ENCODE measurements around the gene ACBD4. TPM values are rescaled to one million over a fixed set of nuclear protein-coding genes. Genes with fewer than 3 reads are reported as not detected.

Gene ACBD4
- total RNA-seq, 2 donors from 2014 or later, result 18.8 to 23.3 TPM

- no peaks in the 10 kb centered on the region for H3K36me3 ChIP-seq
- intact Hi-C loops (cut with DNase I), result no loop called here
- H3K4me3 ChIP-seq, result no peak overlapping the region
- DNase-seq (ENCODE audit: low spot score), result no peak
- H3K9me3 ChIP-seq, result no peaks in the 10 kb centered on the region
- no peak overlapping the region for H3K27ac ChIP-seq
- H3K4me1 ChIP-seq (replicated peaks), result no peaks in the 10 kb centered on the region
- H3K27me3 ChIP-seq (replicated peaks; ENCODE audit: insufficient read depth), result no peaks in the 10 kb centered on the region
- TF ChIP-seq POLR2AphosphoS5 (IDR thresholded peaks at IDR 0.05) (no peak), POLR2A (IDR thresholded peaks at IDR 0.05) (no peak)
- TF ChIP-seq, protein P1, sequence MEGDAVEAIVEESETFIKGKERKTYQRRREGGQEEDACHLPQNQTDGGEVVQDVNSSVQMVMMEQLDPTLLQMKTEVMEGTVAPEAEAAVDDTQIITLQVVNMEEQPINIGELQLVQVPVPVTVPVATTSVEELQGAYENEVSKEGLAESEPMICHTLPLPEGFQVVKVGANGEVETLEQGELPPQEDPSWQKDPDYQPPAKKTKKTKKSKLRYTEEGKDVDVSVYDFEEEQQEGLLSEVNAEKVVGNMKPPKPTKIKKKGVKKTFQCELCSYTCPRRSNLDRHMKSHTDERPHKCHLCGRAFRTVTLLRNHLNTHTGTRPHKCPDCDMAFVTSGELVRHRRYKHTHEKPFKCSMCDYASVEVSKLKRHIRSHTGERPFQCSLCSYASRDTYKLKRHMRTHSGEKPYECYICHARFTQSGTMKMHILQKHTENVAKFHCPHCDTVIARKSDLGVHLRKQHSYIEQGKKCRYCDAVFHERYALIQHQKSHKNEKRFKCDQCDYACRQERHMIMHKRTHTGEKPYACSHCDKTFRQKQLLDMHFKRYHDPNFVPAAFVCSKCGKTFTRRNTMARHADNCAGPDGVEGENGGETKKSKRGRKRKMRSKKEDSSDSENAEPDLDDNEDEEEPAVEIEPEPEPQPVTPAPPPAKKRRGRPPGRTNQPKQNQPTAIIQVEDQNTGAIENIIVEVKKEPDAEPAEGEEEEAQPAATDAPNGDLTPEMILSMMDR (IDR thresholded peaks at IDR 0.05), result no peak
- WGBS, result 80% methylated on average over 2 of the region's 2 CpGs
These were observed 53.5 kb downstream of the ACBD4 start for GRCh38 chr17:45189009-45189408.

GRCh38 chr17:45190503-45191255, 55.2 kb downstream of the ACBD4 start:
- WGBS, result 74% methylated on average over 11 of the region's 11 CpGs
- TF ChIP-seq POLR2AphosphoS5 (IDR thresholded peaks at IDR 0.05), result no peak

More at GRCh38 chr17:45190503-45191255, 55.2 kb downstream of the ACBD4 start:
- no peak overlapping the region for H3K4me3 ChIP-seq
- no peaks in the 10 kb centered on the region for H3K4me1 ChIP-seq (replicated peaks)
- intact Hi-C loops (cut with DNase I), result loop anchor here (10.0 kb wide), 1 partner anchor 286 kb away; a partner anchor contains a TSS
- no peaks in the 10 kb centered on the region for H3K9me3 ChIP-seq
- no peaks in the 10 kb centered on the region for H3K36me3 ChIP-seq
- H3K27me3 ChIP-seq (replicated peaks; ENCODE audit: insufficient read depth), result no peaks in the 10 kb centered on the region
- DNase-seq (ENCODE audit: low spot score), result no peak
- H3K27ac ChIP-seq, result no peak overlapping the region

Small RNAs within 50 kb of the gene (microRNA-seq; reads per million reads assigned to microRNA genes)
- 0.25 reads per million for gene MIR6784

Small RNAs within 50 kb of the gene (small RNA-seq; reads per million reads assigned to genes)
- gene MIR6784, result 0 reads per million in 2 donors

Other genes with a start within 250 kb of the ACBD4 start
- gene EFTUD2, start 236.2 kb upstream of the ACBD4 start, total RNA-seq, result 10 to 100 TPM; 56.0 to 88.0 TPM
- under 1 TPM in 1 of 2 donors, not detected in 1; 0.62 TPM for gene GFAP, start 220.2 kb upstream of the ACBD4 start, total RNA-seq
- gene KIF18B, start 187.9 kb upstream of the ACBD4 start, total RNA-seq, result 1 to 10 TPM; 1.8 to 2.5 TPM
- gene C1QL1, start 167.4 kb upstream of the ACBD4 start, total RNA-seq, result 1 to 10 TPM in 1 of 2 donors, under 1 TPM in 1; 0.87 to 1.1 TPM
- gene DCAKD, start 84.1 kb upstream of the ACBD4 start, total RNA-seq, result 100 to 1,000 TPM in 1 of 2 donors, 10 to 100 TPM in 1; 91.1 to 111 TPM
- 10 to 100 TPM; 39.4 to 68.5 TPM for gene NMT1, start 74.4 kb upstream of the ACBD4 start, total RNA-seq
- 100 to 1,000 TPM in 1 of 2 donors, 10 to 100 TPM in 1; 34.7 to 154 TPM for gene PLCD3, start 3.2 kb upstream of the ACBD4 start, total RNA-seq
- gene HEXIM1, start 12.8 kb downstream of the ACBD4 start, total RNA-seq, result 10 to 100 TPM; 34.5 to 67.1 TPM
- gene HEXIM2, start 26.2 kb downstream of the ACBD4 start, total RNA-seq, result 10 to 100 TPM in 1 of 2 donors, 1 to 10 TPM in 1; 7.1 to 27.0 TPM
- 10 to 100 TPM in 1 of 2 donors, 1 to 10 TPM in 1; 3.6 to 12.2 TPM for gene FMNL1, start 86.2 kb downstream of the ACBD4 start, total RNA-seq
- gene SPATA32, start 126.4 kb downstream of the ACBD4 start, total RNA-seq, result 1 to 10 TPM in 1 of 2 donors, not detected in 1; 3.2 TPM
- 10 to 100 TPM; 12.5 to 16.1 TPM for gene MAP3K14, start 181.3 kb downstream of the ACBD4 start, total RNA-seq

Data from prostate gland (tissue), 2 donors.